HepG2 (cell line): ENCODE measurements around the gene CSNK1D. TPM values are rescaled to one million over a fixed set of nuclear protein-coding genes. Genes with fewer than 3 reads are reported as not detected.
A peak's percentile ranks its signal among the peaks of the same experiment; 100 is the strongest.

Experiments
- ATF1 ChIP-seq: IDR thresholded peaks from 2 replicates; pipeline ENCODE4 v1.6.1; 2016; ENCODE audit warnings: mild to moderate bottlenecking, control low read depth
- CENPX ChIP-seq: sonication (generic); formaldehyde crosslinking; IDR thresholded peaks from 2 replicates; pipeline ENCODE4 v1.9.0; 2021; ENCODE audit warnings: mild to moderate bottlenecking, missing genetic modification reagents, moderate library complexity
- CSRNP2 ChIP-seq: sonication (generic); formaldehyde crosslinking; conservative IDR thresholded peaks from 2 replicates; pipeline ENCODE4 v1.8.0; 2022; ENCODE audit warnings: low read depth, missing genetic modification reagents
- MAFG ChIP-seq: sonication (generic); formaldehyde crosslinking; IDR thresholded peaks from 2 replicates; pipeline ENCODE4 v1.5.1; 2020; ENCODE audit warnings: mild to moderate bottlenecking, missing genetic modification reagents
- MLLT10 ChIP-seq: sonication (generic); formaldehyde crosslinking; IDR thresholded peaks from 2 replicates; pipeline ENCODE4 v1.4.0; 2020; ENCODE audit warnings: missing genetic modification reagents
- THAP9 ChIP-seq: sonication (generic); formaldehyde crosslinking; IDR thresholded peaks from 2 replicates; pipeline ENCODE4; 2020; ENCODE audit warnings: missing genetic modification reagents, mild to moderate bottlenecking, borderline replicate concordance
- THYN1 ChIP-seq: sonication (generic); formaldehyde crosslinking; IDR thresholded peaks from 2 replicates; pipeline ENCODE4 v1.8.1; 2023; ENCODE audit warnings: low read depth, mild to moderate bottlenecking, moderate library complexity, missing genetic modification reagents, borderline replicate concordance
- ZBTB26 ChIP-seq: IDR thresholded peaks from 2 replicates; pipeline ENCODE4 v1.6.1; 2016; ENCODE audit warnings: missing compliant biosample characterization, missing genetic modification reagents, borderline replicate concordance
- ZFP82 ChIP-seq: sonication (generic); formaldehyde crosslinking; IDR thresholded peaks from 2 replicates; pipeline ENCODE4 v1.5.1; 2020; ENCODE audit warnings: mild to moderate bottlenecking, missing genetic modification reagents, borderline replicate concordance
- ZMYM3 ChIP-seq: sonication (generic); formaldehyde crosslinking; IDR thresholded peaks from 2 replicates; pipeline ENCODE4 v1.5.1; 2020; ENCODE audit warnings: mild to moderate bottlenecking, missing genetic modification reagents
- ZNF180 ChIP-seq: sonication (generic); formaldehyde crosslinking; IDR thresholded peaks from 2 replicates; pipeline ENCODE4 v1.4.0; 2020; ENCODE audit warnings: low read depth, missing genetic modification reagents, borderline replicate concordance
- ZNF225 ChIP-seq: sonication (generic); formaldehyde crosslinking; IDR thresholded peaks from 2 replicates; pipeline ENCODE4 v1.4.0; 2020; ENCODE audit warnings: mild to moderate bottlenecking, missing genetic modification reagents
- ZNF335 ChIP-seq: sonication (generic); formaldehyde crosslinking; IDR thresholded peaks from 2 replicates; pipeline ENCODE4 v1.4.0; 2020; ENCODE audit warnings: missing genetic modification reagents
- ZNF33A ChIP-seq: sonication (generic); formaldehyde crosslinking; IDR thresholded peaks from 2 replicates; pipeline ENCODE4 v1.5.1; 2020; ENCODE audit warnings: missing genetic modification reagents, mild to moderate bottlenecking, moderate library complexity, borderline replicate concordance
- ZNF350 ChIP-seq: sonication (generic); formaldehyde crosslinking; IDR thresholded peaks from 2 replicates; pipeline ENCODE4 v1.4.0; 2020; ENCODE audit warnings: mild to moderate bottlenecking, low read depth, missing genetic modification reagents, borderline replicate concordance
- ZNF484 ChIP-seq: sonication (generic); formaldehyde crosslinking; IDR thresholded peaks from 2 replicates; pipeline ENCODE4 v1.5.1; 2020; ENCODE audit warnings: mild to moderate bottlenecking, low read depth, missing genetic modification reagents, borderline replicate concordance
- ZNF589 ChIP-seq: sonication (generic); formaldehyde crosslinking; conservative IDR thresholded peaks from 2 replicates; pipeline ENCODE4 v1.8.0; 2022; ENCODE audit warnings: mild to moderate bottlenecking, moderate library complexity, missing genetic modification reagents
- ZNF703 ChIP-seq: sonication (generic); formaldehyde crosslinking; IDR thresholded peaks from 2 replicates; pipeline ENCODE4 v1.5.1; 2020; ENCODE audit warnings: missing genetic modification reagents, mild to moderate bottlenecking, moderate library complexity, borderline replicate concordance
- ZNF770 ChIP-seq: sonication (generic); formaldehyde crosslinking; IDR thresholded peaks from 2 replicates; pipeline ENCODE4 v1.5.0; 2020; ENCODE audit warnings: mild to moderate bottlenecking, missing genetic modification reagents
- ZNF839 ChIP-seq: sonication (generic); formaldehyde crosslinking; IDR thresholded peaks from 2 replicates; pipeline ENCODE4 v1.4.0; 2020; ENCODE audit warnings: missing genetic modification reagents, mild to moderate bottlenecking, borderline replicate concordance
- polyA plus RNA-seq, 8 experiments: library from polyadenylated mRNA; depleted of rRNA in 3 of 8; stranded (reverse) in 7 of 8; unstranded in 1 of 8; fragments of >200 nt; fragmentation: Illumina TruSeq in 4 of 8; extraction: Trizol in 4 of 8; gene quantifications; 2 replicates each; pipeline versions ENCODE4 v1.2.1 to v1.2.3, GENCODE V29; 2011 to 2016; ENCODE audit warnings: low read depth in 4 of 8, missing spikeins in 1 of 8, mixed read lengths in 1 of 8; ENCODE audit not compliant: insufficient read depth in 1 of 8
- total RNA-seq, 5 experiments: library from RNA; depleted of rRNA; stranded (reverse); fragments of >200 nt; fragmentation: Illumina TruSeq; extraction: Trizol; gene quantifications; 2 replicates each; pipeline ENCODE4 v1.2.3, GENCODE V29; 2016; ENCODE audit warnings: low read depth in 1 of 5

Gene CSNK1D
- total and polyA plus RNA-seq, 2 of the 13 experiments (the other 11 are each of a cell fraction or from before 2014, with no cell fraction given): 31.5 to 128 TPM

- TF ChIP-seq CSRNP2 (CRISPR knock-in tag): no peak; the same call in 1 of the 2 replicates
- no peak for TF ChIP-seq ZNF484 (CRISPR knock-in tag)
- no peak; the same call in 1 of the 2 replicates for TF ChIP-seq THYN1 (CRISPR knock-in tag)
- TF ChIP-seq ZNF839 (CRISPR knock-in tag): no peak
- TF ChIP-seq MAFG (CRISPR knock-in tag): no peak
- TF ChIP-seq ZFP82: no peak
- TF ChIP-seq ZNF225 (CRISPR knock-in tag): peak; percentile 95
- TF ChIP-seq ZNF770: peak; percentile 91
- TF ChIP-seq ZNF350 (CRISPR knock-in tag): peak; percentile 99
- no peak for TF ChIP-seq ZNF703
- TF ChIP-seq ZBTB26 (CRISPR knock-in tag): peak; percentile 85
- peak; percentile 97 for TF ChIP-seq ZMYM3
- TF ChIP-seq ZNF589 (CRISPR knock-in tag): peak; percentile 97
- no peak for TF ChIP-seq CENPX
- TF ChIP-seq THAP9 (CRISPR knock-in tag): peak; percentile 78; the same call in 1 of the 2 replicates
- no peak for TF ChIP-seq ATF1 (CRISPR knock-in tag)
- TF ChIP-seq ZNF33A (CRISPR knock-in tag): no peak
- TF ChIP-seq ZNF335 (CRISPR knock-in tag): peak; percentile 85
- TF ChIP-seq MLLT10: no peak
- TF ChIP-seq ZNF180 (CRISPR knock-in tag): no peak
Observed at GRCh38 chr17:82287868-82288801, 14.6 kb upstream of the CSNK1D start (continued).
